Stimulated activated CD8-positive, alpha-beta memory T cell treated with anti-CD3 and anti-CD28 coated beads, Interleukin-4, amount 100 ng/mL, for 24 hours (primary cell): ENCODE measurements around the gene RBBP8.
"Not testable (repeated sequence)": the region's sequence is repeated elsewhere in the genome, so short reads cannot be mapped to it uniquely, and the experiment has no call there.

Experiments
- DNase-seq: peaks from one replicate; pipeline ENCODE4 v3.0.0-alpha.2; 2020; ENCODE audit warnings: low read depth

Gene RBBP8

DNA sequence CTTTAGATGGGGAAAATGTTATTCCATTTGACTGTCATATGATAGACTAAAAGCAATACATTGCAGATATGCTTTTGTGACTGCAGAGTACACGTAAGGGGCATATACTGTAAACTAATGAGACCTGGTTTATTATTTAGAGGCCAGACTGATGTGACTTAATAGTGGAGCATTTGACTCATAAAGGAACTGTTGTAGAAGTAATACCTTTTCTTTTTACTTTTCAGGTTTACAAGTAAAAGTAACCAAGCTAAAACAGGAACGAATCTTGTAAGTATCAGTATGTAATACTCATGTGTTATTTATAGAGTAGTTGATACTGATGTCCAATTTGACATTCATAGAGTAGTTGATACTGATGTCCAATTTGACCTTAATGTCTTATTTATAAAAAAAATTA lies 13.1 kb downstream of the RBBP8 start:
- no peak for DNase-seq

DNA sequence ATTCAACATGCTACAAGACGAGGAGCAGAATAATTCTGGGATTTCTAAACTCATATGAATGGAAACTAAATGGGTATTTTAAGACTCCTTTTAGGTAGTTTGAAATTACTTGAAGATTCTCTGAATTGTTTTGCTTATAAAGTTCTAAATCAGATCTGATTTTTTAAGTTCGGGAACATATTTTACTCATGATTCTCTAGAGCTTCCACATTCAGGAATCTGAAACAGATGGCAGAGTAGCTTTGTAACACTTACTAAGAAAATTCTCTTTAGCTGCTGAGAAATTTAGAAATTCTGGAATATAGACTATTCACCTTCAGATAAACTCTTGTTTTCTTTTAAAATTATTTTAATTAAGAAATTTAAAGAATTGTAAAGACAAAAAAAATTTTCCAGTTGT lies 13.7 kb downstream of the RBBP8 start:
- DNase-seq: no peak

- DNase-seq: no peak
These were observed 18.7 kb downstream of the RBBP8 start for GRCh38 chr18:22951823-22952222.

DNA sequence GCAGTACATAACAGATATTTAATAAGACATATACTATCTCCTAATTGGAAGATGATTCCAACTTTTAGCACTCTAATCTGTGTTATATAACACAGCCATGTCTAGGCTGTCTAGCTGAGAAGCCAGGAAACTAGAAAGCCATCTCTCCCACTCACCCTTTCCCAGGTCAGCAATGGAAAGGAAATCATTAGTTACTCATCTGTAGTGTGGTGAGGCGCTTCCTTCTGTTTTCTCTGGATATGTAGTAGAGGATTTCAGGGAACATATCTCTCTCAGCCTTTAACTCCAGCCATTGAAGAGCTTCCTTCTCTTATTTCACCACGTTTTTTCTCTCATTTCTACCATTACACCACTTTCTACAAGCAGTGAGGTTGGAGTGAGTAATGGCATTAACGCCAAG lies 19.4 kb downstream of the RBBP8 start:
- DNase-seq: no peak

- DNase-seq: not testable (repeated sequence)
These were observed 20.9 kb downstream of the RBBP8 start for GRCh38 chr18:22953982-22954381.

- no peak for DNase-seq
These were observed 23.1 kb downstream of the RBBP8 start for GRCh38 chr18:22956226-22956625.

DNA sequence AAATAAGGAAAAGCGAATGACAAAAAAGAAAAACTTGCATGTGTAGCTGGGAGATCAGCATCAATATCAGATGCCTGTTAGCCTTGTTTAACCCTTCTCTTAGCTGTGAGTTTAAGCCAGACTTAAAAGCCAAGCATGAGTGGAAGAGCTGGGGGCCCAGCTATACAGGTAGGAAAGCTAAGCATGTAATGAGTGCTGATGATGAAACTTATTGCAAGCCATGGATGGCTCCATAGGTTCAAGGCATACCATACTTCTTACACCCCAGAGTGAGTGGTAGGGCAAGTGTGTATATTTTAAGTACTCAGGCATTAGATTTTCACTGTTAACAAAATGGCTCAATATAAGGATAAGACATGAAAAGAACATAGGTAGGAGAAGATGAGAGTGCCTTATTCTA lies 28.0 kb downstream of the RBBP8 start:
- DNase-seq: no peak

DNA sequence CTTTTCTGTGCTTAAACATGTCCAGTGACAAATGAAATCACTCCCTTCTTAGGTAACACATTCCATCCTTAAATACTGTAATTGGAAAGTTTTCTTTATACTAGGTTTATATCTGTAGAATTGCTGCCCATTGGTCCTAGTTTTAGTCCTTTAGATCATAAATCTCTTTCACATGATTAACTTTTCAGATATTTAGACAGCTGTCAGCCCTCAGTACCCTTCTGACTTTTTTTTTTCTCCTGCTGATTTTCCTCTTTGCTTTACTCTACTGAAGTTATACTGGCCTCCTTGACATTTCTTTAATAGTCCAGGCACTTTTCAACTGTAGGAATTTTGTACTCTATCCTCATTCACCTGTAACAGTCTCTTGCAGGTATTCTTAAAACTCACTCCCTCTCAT lies 28.9 kb downstream of the RBBP8 start:
- DNase-seq: no peak

- DNase-seq: no peak
These were observed 31.0 kb downstream of the RBBP8 start for GRCh38 chr18:22964116-22964515.

GRCh38 chr18:22964722-22965121 lies 31.6 kb downstream of the RBBP8 start:
- no peak for DNase-seq

GRCh38 chr18:22971038-22971437 lies 37.9 kb downstream of the RBBP8 start:
- DNase-seq: no peak

DNA sequence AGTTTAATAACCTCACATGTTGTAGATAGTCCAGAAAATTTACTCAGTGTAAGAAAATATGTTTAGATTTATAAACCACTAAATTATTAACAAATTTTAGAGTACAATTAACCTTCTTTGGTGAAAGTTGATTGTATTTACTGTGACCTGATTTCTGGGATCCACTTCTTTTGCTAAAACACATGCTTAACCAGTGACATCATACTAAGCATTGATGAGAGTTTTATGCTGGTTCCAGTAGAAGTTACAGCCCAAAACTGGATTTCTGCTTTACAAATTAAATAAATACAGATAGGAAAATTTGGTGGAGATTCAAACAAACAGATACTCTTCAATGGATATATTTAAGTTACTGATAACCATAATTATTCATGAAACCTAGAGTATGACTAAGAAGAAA lies 40.9 kb downstream of the RBBP8 start:
- DNase-seq: no peak

DNA sequence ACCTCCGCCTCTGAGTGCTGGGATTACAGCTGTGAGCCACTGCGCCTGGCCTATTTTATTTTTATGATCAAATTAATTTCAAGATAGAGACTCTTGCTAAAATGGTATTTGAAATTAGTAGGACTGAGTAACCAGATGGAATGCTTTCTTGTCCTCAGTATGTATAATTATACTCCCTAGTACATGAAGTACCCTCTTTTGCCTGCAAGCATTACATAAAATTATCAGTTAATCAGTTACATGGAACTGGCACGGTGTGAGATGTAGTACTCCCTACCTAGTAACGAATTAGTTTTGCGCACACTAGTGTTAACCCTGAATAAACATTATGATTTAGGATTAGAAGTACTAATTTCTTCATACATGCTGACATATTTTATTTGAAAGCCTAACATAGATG lies 41.6 kb downstream of the RBBP8 start:
- DNase-seq: no peak

DNA sequence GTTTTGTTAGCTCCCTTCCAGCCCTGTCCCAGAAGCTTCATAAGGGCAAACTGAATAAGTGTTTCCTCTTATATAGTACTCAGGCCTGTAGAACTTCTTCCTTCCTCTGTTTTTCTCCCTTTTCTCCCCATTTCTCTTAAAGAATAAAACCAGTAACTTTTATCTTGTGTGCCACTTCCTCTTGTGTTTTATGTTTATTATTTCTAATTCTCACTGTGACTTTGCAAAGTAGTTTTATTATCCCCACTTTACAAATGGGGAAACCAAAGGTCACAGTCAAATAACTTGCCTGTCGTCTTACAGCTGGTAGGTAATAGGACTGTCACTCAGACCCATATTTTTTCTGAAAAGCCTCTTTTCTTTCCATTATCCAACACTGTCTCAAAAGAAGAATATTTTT lies 42.4 kb downstream of the RBBP8 start:
- DNase-seq: no peak

DNA sequence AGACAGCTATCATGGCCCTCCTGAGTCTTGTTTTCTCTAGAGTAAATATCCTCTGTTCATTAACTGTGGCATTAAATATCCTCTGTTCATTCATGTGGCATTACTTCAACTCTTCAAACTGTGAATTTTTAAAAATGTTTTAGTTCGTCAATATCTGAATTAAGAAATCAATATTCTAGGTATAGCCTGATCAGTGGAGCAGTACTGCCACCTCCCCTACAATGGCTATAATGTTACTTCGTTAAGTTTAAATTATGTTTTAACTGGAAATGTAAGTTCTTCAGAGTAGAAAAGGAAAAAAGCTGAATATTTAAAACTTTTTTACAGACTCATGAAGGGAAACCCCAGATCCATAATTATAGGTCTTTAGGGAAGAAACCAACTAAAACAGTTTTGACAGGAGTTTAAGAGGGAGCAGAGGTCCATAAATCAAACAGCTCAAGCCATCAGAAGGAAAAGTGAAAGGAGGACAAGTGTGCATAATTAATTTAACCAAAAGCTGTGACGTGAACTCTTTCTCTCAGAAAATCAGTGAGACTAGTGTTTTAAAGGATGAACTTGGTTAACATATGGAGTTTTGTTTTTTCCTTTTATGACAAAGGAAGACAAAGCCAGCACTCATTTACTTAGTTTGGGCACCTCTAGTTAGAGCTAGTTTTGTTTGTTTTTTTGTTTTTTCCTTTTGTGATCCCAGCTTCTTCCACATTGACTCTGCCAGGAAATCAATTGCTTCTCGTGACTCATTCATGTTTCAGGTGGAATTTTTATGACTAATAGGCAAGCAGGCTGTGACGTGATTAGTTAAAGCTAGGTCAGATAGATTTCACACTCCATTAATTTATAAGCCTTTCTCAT lies 44.9 kb downstream of the RBBP8 start:
- DNase-seq: no peak

- DNase-seq: no peak
These were observed 47.3 kb downstream of the RBBP8 start for GRCh38 chr18:22980394-22980793.

DNA sequence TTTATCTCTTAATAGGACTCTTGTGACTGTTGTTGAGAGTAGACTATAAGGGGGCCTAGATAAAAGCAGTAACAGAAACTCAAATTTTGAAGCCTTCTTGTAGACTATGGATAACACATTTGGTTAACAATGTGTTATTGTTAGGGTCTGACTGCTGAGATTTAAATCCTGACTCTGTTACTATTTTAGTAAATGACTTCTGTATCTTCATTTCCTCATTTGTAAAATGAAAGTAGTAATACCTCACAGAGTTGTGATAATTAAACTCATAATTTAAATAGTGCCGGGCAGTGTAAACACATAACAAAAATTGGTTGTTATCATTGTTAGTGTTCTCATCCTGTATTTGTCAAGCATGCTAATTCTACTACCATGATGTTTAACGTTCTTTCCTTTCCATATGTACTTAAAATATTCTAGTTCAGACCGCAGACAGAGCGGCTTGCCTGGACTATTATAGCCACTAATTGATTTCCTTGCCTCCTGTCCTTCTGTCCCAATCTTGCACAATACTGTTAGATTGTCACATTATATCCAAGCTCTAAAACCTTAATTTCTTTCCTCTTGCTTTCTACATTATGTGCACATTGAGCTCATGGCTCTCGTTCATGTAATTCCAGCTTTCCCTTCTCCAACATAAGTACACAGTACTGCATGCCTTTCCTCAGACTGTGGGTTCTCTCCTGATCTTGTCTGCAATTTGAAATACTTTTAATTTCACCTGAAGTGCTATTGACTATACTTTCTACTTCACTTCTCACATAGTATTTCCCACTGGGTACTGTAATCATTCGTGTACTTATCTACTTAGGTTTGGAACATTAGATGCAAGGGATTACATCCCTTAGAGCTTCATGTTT lies 48.4 kb downstream of the RBBP8 start:
- DNase-seq: no peak

DNA sequence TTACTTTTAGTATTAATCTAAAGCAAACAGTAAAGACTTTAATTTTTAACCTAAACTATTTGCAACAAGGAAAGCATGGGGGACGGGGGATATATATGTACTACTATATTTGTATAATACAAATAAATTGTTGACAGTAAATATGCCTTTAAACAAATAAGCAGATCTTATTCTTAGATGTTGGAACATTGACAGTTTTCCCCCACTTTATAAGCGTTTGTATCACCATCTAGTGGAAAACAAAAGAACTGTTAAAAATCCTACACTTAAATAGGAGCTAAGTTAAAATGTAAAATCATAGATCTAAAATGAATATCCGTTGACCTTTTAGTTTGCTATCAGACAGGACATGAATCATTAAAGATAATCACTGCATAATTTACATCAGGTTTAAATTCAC lies 50.0 kb downstream of the RBBP8 start:
- DNase-seq: no peak

DNA sequence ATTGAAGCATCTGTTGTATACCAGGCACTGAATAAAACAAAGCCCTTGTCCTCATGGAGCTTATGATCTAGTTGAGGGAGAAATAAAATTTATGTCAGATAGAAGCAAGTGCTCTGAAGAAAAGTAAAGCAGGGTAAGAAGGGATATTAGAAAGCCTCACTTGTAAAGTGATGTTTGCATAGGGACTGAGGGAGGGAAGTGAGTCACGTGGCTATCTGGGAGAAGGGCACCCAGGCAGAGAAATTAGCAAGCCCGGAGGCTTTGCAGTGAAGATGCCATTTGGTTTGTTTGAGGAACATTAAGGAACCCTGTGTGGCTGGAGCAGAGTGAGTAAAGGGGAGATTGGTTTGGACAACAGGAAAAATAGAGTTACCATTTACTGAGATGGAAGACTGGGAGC lies 52.1 kb downstream of the RBBP8 start:
- DNase-seq: no peak

GRCh38 chr18:22987547-22988189 lies 54.5 kb downstream of the RBBP8 start:
- no peak for DNase-seq

DNA sequence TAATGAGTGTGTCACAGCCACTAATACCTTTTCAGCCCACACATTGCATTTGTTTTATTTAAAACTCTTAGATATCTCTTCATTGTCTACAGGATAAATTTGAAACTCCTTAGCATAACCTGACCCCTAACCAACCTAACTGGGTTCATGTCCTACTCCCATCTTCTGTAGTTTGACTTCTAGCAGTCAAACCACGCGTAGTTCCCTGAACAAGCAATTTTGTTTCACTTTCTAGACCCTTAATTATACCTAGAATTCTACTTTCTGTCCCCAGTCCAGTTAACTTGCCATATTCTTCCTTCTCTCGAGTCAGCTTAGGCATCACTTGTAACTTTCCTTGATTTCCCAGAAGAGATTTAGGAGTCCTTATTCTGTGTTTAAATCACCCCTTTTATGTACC lies 55.1 kb downstream of the RBBP8 start:
- no peak for DNase-seq

- no peak for DNase-seq
These were observed 65.2 kb downstream of the RBBP8 start for GRCh38 chr18:22998344-22998743.

DNA sequence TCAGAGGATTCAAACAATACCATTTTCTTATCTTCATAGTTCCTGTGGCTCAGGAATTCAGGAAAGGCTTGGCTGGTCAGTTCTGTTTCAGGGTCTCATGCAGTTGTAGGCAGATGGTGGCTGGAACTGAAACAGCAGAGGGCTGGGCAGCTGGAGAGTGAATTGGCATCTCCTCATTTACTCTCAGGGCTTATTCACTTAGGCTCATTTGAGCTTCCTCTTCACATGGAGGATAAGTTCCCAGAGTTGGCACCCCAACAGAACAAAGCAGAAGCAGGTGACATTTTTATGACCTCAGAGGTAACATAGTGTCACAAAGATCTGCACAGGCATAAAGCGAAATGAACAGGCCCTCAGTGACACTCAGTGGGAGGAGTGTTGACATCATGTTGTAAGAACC lies 66.1 kb downstream of the RBBP8 start:
- DNase-seq: no peak
